ENCODE results near the gene EHMT1. TPM values are rescaled to one million over a fixed set of nuclear protein-coding genes. Genes with fewer than 3 reads are reported as not detected.

Gene EHMT1
- total RNA-seq, 2 experiments from 2014 or later = 80.6 to 87.8 TPM

DNA sequence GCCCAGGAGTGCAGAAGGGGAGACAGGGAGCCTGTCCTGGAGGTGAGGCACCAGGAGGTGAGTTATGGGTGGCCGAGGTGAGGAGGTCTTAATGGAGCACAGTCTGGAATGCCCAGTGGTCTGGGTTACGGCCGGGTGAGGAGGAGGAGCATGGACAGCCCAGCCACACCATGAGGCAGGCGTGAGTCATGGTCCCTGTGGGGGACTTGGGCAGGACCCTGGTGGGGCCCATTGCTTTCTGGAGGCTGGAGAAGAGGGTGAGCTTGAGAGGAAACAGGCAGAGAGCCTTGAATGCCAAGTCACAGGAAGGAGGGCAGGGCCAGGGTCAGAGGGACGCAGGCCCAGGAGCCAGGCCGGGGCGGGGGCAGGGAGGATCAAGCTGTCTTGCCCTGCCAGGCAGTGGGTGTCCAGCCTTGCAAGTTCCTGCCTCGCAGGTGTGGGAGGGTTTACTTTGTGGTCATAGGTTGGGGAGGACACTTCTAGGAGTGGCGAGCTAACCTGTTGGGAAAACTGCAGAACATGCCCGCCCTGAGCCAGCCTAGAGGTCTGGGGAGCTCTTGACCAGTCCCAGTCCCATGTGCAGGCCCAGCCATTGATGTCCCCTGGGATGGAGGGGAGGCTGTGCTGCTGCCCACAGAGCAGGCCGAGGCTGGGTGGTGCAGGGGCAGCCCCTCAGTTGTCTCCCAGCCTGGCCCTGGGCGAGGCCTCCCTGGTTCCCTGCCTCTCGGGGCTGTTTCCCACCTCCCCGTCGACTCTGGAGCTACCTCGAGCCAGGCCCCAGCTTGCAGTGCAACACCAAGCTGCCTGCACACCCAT is 261.6 kb downstream of the EHMT1 start:
- Mint-ChIP-seq H3K27me3 (peaks cover 36% of the 10 kb centered on the region), H3K4me1 (ENCODE audit: low read depth) (peaks cover 4% of the 10 kb centered on the region), H3K4me3 (no peak overlapping the region), H3K27ac (no peak overlapping the region), H3K9me3 (no peaks in the 10 kb centered on the region), H3K36me3 (ENCODE audit: low read depth) (no peaks in the 10 kb centered on the region)
- Histone ChIP-seq H3K4me3 (ENCODE audit: low read length) (no peak overlapping the region), H3K4me1 (ENCODE audit: insufficient read depth, low read length) (no peaks in the 10 kb centered on the region), H3K27me3 (ENCODE audit: control insufficient read depth in 1 of 2, insufficient read depth in 2 of 2, low read length in 2 of 2) (peaks cover 21 to 25% of the 10 kb centered on the region in 2 experiments), H3K9me3 (ENCODE audit: control insufficient read depth in 1 of 2, insufficient read depth in 1 of 2, low read length in 2 of 2) (peaks cover 0 to 30% of the 10 kb centered on the region in 2 experiments), H3K27ac (ENCODE audit: low read depth in 1 of 2, low read length in 2 of 2) (no peak overlapping the region), H3K36me3 (ENCODE audit: insufficient read depth, low read length) (no peaks in the 10 kb centered on the region)
- ATAC-seq (ENCODE audit: poor library complexity) (no peak), DNase-seq (no peak)
- ChIA-PET POLR2A (no interaction called here), CTCF (no interaction called here)
- intact Hi-C loops (cut with DNase I, micrococcal nuclease) = no loop called here
- TF ChIP-seq, protein P1, sequence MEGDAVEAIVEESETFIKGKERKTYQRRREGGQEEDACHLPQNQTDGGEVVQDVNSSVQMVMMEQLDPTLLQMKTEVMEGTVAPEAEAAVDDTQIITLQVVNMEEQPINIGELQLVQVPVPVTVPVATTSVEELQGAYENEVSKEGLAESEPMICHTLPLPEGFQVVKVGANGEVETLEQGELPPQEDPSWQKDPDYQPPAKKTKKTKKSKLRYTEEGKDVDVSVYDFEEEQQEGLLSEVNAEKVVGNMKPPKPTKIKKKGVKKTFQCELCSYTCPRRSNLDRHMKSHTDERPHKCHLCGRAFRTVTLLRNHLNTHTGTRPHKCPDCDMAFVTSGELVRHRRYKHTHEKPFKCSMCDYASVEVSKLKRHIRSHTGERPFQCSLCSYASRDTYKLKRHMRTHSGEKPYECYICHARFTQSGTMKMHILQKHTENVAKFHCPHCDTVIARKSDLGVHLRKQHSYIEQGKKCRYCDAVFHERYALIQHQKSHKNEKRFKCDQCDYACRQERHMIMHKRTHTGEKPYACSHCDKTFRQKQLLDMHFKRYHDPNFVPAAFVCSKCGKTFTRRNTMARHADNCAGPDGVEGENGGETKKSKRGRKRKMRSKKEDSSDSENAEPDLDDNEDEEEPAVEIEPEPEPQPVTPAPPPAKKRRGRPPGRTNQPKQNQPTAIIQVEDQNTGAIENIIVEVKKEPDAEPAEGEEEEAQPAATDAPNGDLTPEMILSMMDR (IDR thresholded peaks at IDR 0.05) = no peak

DNA sequence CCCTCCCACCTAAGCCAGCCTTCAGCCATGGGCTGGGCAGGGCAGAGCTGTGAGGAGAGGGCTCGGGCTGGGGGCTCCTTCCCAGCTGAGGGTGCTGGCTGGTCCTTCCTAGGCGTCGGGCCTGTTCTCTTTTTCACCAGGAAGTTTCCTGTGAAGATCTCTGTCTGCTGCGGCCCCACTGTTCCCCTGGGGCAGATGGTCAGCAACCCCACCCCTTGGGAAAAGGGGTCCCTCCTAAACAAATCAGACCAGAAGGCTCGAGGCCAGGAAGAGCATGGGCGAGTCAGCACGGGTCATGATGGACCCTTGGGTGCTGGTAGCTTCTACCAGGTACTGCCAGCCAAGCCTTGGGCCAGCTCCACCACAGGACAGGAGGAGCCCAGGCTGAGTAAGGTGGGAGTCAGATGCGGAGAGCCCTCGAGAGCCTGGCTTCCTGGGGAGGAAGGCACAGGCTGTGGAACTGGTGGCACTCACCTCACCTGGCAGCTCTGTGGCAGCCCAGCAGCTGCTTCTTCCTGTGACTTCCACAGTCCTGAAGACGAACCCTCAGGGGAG is 262.2 kb downstream of the EHMT1 start:
- CTCF ChIA-PET = no interaction called here
- no peak for ATAC-seq (ENCODE audit: poor library complexity)
- H3K36me3 Mint-ChIP-seq (ENCODE audit: low read depth) = no peaks in the 10 kb centered on the region

DNA sequence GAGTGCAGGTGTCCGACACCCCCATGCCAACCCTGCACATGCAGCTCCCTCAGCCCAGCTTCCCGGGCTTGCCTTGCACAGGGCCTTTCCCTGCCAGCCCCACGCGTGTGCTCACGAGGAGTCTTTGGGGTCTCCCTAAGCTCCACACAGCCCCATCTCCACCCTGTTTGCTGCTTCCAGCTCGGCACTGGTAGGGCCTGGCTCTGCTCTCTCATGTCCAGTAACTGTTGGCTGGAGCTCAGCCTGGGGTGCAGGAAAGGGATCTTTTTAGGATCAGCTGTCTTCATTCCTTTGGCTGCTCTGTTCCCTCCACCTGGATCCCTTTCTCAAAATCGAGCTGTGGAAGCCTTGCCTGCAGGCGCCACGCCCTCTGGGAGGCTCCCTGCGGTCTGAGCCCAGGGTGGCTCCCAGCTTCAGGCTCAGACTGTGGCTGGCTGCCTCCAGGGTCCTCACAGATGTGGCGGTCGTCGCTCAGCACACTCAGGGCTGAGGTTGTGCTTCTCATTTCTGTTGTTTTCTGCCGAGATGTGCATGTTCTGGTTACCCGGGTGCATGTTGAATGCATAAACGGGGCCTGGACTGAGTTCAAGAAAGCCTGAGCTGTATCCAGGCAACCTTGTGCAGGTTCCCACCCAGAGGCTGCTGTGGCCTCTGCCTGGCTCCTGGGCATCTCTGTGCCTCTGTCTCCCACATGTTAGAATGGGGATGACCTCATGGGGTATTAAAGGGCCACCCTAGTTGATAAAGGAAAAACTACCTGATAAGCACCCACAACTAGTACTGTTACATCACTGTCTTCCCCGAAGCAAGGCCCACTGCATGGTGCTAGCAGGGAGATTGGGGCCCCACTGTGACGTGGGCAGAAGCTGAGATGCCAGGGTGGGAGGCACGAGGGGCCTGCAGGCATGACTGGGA is 263.0 kb downstream of the EHMT1 start:
- Mint-ChIP-seq H3K36me3 (ENCODE audit: low read depth) (no peaks in the 10 kb centered on the region), H3K4me3 (no peak overlapping the region), H3K4me1 (ENCODE audit: low read depth) (no peaks in the 10 kb centered on the region), H3K27me3 (peaks cover 23% of the 10 kb centered on the region), H3K27ac (no peak overlapping the region), H3K9me3 (no peaks in the 10 kb centered on the region)
- no peaks in the 10 kb centered on the region for H3K36me3 ChIP-seq (ENCODE audit: insufficient read depth, low read length)
- intact Hi-C loops (cut with DNase I, micrococcal nuclease) = no loop called here
- H3K4me3 ChIP-seq (ENCODE audit: low read length) = no peak overlapping the region
- H3K27ac ChIP-seq (ENCODE audit: low read depth in 1 of 2, low read length in 2 of 2) = no peak overlapping the region
- ATAC-seq (ENCODE audit: poor library complexity) (no peak), DNase-seq (no peak)
- H3K4me1 ChIP-seq (ENCODE audit: insufficient read depth, low read length) = no peaks in the 10 kb centered on the region
- peaks cover 0 to 15% of the 10 kb centered on the region in 2 experiments for H3K9me3 ChIP-seq (ENCODE audit: control insufficient read depth in 1 of 2, insufficient read depth in 1 of 2, low read length in 2 of 2)
- TF ChIP-seq, protein P1 (IDR thresholded peaks at IDR 0.05) = no peak
- ChIA-PET CTCF (no interaction called here), POLR2A (no interaction called here)
- peaks cover 11 to 16% of the 10 kb centered on the region in 2 experiments for H3K27me3 ChIP-seq (ENCODE audit: control insufficient read depth in 1 of 2, insufficient read depth in 2 of 2, low read length in 2 of 2)

More for the DNA sequence above, 262.2 kb downstream of the EHMT1 start:
- H3K4me3 Mint-ChIP-seq = no peak overlapping the region
- no peak for DNase-seq
- H3K36me3 ChIP-seq (ENCODE audit: insufficient read depth, low read length) = no peaks in the 10 kb centered on the region
- intact Hi-C loops (cut with DNase I, micrococcal nuclease) = no loop called here
- H3K9me3 Mint-ChIP-seq = no peaks in the 10 kb centered on the region
- H3K27me3 Mint-ChIP-seq = peaks cover 30% of the 10 kb centered on the region
- H3K27ac Mint-ChIP-seq = no peak overlapping the region
- peaks cover 0 to 23% of the 10 kb centered on the region in 2 experiments for H3K9me3 ChIP-seq (ENCODE audit: control insufficient read depth in 1 of 2, insufficient read depth in 1 of 2, low read length in 2 of 2)
- TF ChIP-seq, protein P1 (IDR thresholded peaks at IDR 0.05) = no peak
- POLR2A ChIA-PET = no interaction called here
- no peak overlapping the region for H3K27ac ChIP-seq (ENCODE audit: low read depth in 1 of 2, low read length in 2 of 2)
- no peaks in the 10 kb centered on the region for H3K4me1 ChIP-seq (ENCODE audit: insufficient read depth, low read length)
- no peak overlapping the region for H3K4me3 ChIP-seq (ENCODE audit: low read length)
- H3K27me3 ChIP-seq (ENCODE audit: control insufficient read depth in 1 of 2, insufficient read depth in 2 of 2, low read length in 2 of 2) = peaks cover 19 to 22% of the 10 kb centered on the region in 2 experiments
- peaks cover 4% of the 10 kb centered on the region for H3K4me1 Mint-ChIP-seq (ENCODE audit: low read depth)

Data from CD4-positive, alpha-beta T cell (primary cell).